SK-N-SH treated with all-trans-retinoic acid at 6 μM for 48 hours (cell line): ENCODE results near the gene IQCK.

Experiments used
- ARNTL ChIP-seq: fragments of 450-650 bp; formaldehyde crosslinking; IDR thresholded peaks from 2 replicates; pipeline ENCODE4 v1.5.0; 2020; ENCODE audit warnings: low read depth, mild to moderate bottlenecking, moderate library complexity, borderline replicate concordance
- CSDC2 ChIP-seq: fragments of 250-450 bp; sonication (Bioruptor Pico); IDR thresholded peaks from 2 replicates; pipeline ENCODE4 v1.5.0; 2020; ENCODE audit warnings: mild to moderate bottlenecking, moderate library complexity
- POU6F1 ChIP-seq: fragments of 250-450 bp; sonication (Bioruptor Pico); IDR thresholded peaks from 2 replicates; pipeline ENCODE4 v1.8.0; 2021; ENCODE audit warnings: low read depth, mild to moderate bottlenecking, moderate library complexity, borderline replicate concordance
- RARB ChIP-seq: fragments of 250-450 bp; sonication (Bioruptor Pico); IDR thresholded peaks from 2 replicates; pipeline ENCODE4 v1.8.0; 2021; ENCODE audit warnings: mild to moderate bottlenecking, moderate library complexity
- SNAI2 ChIP-seq: fragments of 250-450 bp; sonication (Bioruptor Pico); IDR thresholded peaks from 2 replicates; pipeline ENCODE4 v1.5.0; 2020; ENCODE audit warnings: mild to moderate bottlenecking, moderate library complexity
- ZNF8 ChIP-seq: fragments of 450-650 bp; formaldehyde crosslinking; IDR thresholded peaks from 2 replicates; pipeline ENCODE4 v1.5.0; 2020; ENCODE audit warnings: mild to moderate bottlenecking, moderate library complexity
- TF ChIP-seq, protein P1 (sequence below): fragments of 250-450 bp; sonication (Bioruptor Pico); IDR thresholded peaks from 2 replicates; pipeline ENCODE4 v1.5.1; 2021; ENCODE audit warnings: mild to moderate bottlenecking, moderate library complexity

DNA sequence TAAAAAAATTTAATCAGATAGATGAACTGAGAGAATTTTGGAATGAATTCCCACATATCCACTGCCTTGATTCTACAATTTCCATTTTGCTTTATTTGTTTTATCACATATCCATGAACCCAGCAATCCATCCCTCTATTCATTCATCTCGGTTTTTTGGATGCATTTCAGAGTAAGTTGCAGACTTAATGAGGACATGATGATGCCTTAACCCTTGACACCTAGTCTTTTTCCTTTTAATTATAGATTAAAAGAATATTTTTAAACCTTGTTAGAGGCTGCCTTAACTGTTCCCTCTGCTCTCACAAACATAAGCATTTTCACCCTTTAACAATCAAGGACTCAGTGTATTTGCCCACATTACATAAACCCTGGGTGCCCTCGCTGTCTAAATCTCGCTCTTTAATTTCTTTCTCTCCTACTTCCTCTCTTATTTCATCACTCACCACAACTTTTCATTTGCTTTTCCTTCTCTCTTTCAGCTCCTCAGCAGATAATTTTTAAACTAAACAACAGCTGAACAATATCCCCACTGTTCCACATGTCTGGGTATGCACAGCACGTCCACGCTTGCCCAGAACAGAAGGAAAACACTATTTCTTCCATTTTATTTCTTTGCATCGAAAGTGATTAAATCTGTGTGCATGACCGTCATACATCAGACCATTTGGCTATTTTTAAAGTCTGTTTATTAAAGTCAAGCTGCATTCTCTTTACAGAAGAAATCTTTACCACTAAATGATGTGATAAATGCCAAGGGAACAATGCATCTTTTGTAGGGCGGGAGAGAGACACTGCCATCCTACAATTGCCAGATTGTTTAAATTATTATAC, 39.9 kb downstream of the IQCK start:
- TF ChIP-seq RARB: no peak
- TF ChIP-seq SNAI2 (CRISPR knock-in tag): no peak
- TF ChIP-seq ZNF8 (CRISPR knock-in tag): no peak
- no peak for TF ChIP-seq CSDC2 (CRISPR knock-in tag)
- no peak for TF ChIP-seq ARNTL (CRISPR knock-in tag)
- no peak for TF ChIP-seq POU6F1 (CRISPR knock-in tag)
- TF ChIP-seq, protein P1, sequence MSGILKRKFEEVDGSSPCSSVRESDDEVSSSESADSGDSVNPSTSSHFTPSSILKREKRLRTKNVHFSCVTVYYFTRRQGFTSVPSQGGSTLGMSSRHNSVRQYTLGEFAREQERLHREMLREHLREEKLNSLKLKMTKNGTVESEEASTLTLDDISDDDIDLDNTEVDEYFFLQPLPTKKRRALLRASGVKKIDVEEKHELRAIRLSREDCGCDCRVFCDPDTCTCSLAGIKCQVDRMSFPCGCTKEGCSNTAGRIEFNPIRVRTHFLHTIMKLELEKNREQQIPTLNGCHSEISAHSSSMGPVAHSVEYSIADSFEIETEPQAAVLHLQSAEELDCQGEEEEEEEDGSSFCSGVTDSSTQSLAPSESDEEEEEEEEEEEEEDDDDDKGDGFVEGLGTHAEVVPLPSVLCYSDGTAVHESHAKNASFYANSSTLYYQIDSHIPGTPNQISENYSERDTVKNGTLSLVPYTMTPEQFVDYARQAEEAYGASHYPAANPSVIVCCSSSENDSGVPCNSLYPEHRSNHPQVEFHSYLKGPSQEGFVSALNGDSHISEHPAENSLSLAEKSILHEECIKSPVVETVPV: no peak
